ENCODE measurements around the gene PDE3A.
"Not testable (repeated sequence)": the region's sequence is repeated elsewhere in the genome, so short reads cannot be mapped to it uniquely, and the experiment has no call there.

The PDE3A gene

DNA sequence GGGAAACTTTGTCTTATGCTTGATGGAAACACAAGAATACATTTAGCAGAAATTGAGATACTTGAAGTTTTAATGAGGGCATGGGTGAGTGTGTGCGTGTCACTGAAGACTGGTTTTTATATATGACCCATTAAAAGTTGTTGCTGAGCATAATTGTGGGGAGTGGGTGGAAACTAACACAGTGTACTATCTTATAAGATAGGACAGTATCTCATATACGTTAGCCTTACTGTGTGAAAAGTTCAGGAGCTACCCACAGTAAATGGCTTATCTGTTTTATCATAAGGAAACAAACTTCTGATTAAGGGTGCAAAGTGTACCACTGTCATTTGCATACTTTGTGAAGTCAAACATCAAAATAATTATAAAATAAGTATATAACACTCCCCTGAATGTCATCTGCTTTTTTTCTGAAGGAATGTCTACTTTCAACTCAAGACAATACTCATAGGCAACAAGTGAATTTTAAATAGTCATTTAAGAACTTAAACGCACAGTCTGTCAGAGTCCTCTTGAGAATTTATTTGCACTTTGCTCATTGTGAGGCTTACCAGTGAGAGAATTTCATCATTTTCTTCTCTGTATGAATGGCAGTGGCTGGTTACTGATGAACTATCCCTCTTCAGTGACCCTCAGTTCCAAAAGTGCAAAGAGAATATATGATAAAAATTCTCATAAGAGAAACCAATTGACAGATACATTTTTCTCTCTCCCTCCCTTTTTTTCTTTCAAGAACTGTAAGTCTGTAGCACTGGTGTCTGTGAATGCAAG, 4.2 kb downstream of the PDE3A start:
- DNase-seq (ENCODE audit: low read depth in 2 of 3, low spot score in 2 of 3) = no peak

DNA sequence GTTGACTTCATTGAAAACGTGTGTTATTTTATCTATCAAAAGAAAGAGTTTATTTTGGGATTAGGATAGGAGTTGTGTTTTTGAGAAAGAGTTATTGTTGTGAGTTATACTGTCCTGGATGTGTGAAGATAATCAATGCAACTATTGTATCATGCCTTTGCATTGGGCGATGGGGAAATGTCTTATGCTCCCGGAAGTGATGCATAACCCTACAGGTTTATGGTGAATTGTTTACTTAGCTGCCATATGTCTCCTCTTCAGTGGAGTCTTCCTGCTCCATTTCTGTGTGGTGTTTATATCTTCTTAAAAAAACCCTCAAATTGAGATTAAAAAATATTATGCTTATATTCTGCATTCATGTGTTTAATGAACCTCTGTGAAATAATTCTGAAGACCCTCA, 6.5 kb downstream of the PDE3A start:
- no peak for DNase-seq (ENCODE audit: low read depth in 2 of 3, low spot score in 2 of 3)

GRCh38 chr12:20375560-20375959, 7.2 kb downstream of the PDE3A start:
- no peak for DNase-seq (ENCODE audit: low read depth in 2 of 3, low spot score in 2 of 3)

GRCh38 chr12:20376984-20377383, 8.6 kb downstream of the PDE3A start:
- no peak for DNase-seq (ENCODE audit: low read depth in 2 of 3, low spot score in 2 of 3)

GRCh38 chr12:20377750-20378149, 9.4 kb downstream of the PDE3A start:
- DNase-seq (ENCODE audit: low read depth in 2 of 3, low spot score in 2 of 3) = no peak

DNA sequence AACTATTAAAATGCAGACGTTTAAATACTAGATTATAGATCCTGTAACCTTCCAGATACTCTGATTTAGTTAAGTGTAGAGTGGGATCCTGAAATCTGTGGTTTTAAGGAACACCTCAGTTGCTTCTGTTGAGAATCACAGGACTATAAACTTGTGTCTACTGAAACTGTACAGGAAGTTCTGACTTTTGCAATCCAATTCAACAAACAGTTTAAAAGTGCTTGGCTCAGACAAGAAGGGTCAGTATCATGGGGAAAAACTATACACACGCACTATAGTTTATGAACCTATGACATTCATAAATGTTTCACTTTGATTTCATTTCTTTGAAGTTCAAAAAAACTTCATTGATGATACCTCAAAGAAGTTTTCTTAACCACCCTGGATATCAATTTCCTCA, 13.8 kb downstream of the PDE3A start:
- DNase-seq (ENCODE audit: low read depth in 2 of 3, low spot score in 2 of 3) = no peak

DNA sequence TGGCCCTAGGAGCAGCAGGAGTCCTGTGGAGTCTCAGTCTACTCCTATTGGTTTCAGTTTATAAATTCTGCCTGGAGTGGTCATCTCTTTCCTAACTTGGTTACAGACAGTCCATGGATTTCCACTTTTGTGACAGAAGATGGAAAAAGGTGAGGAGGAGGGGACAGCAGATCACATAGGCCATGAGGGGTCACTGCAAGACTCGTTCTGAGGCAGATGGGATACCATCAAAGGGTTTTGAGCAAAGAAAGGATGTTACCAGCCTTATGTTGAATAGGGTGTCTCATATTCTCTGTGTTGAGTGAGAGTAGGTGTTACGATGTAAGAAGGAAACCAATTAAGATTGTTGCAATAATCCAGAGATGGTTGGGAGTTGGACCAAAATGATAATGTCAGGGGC, 15.3 kb downstream of the PDE3A start:
- DNase-seq (ENCODE audit: low read depth in 2 of 3, low spot score in 2 of 3) = no peak

DNA sequence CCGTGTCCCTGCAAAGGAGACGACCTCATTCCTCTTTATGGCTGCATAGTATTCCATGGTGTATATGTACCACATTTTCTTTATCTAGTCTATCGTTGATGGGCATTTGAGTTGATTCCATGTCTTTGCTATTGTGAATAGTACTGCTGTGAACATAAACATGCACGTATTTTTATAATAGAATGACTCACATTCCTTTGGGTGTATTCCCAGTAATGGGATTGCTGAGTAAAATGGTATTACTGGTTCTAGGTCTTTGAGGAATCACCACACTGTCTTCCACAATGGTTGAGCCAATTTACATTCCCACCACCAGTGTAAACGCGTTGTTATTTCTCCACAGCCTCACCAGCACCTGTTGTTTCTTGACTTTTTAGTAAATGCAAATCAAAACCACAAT, 16.5 kb downstream of the PDE3A start:
- not testable (repeated sequence) for DNase-seq (ENCODE audit: low read depth in 2 of 3, low spot score in 2 of 3)

DNA sequence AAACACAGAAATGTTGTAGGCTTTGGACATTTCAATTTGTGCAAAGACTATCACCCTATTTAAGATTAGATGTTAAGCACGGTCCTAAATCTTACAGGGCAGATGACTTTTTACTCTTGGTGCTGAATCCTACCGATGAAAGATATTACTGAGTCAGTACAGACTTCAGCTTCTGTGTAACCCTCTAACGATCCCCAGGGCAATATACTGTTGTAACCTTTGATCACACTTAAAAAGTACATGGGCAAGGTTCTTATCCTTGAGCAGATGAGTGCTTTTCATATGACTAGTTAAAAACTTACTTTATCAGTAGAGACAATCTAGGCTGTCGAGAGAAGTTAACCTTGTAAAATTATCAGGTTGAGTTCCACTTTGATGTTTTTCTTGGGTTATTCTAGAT, 22.5 kb downstream of the PDE3A start:
- no peak for DNase-seq (ENCODE audit: low read depth in 2 of 3, low spot score in 2 of 3)

- no peak for DNase-seq (ENCODE audit: low read depth in 2 of 3, low spot score in 2 of 3)
Observed at GRCh38 chr12:20392339-20392738, 24.0 kb downstream of the PDE3A start.

DNA sequence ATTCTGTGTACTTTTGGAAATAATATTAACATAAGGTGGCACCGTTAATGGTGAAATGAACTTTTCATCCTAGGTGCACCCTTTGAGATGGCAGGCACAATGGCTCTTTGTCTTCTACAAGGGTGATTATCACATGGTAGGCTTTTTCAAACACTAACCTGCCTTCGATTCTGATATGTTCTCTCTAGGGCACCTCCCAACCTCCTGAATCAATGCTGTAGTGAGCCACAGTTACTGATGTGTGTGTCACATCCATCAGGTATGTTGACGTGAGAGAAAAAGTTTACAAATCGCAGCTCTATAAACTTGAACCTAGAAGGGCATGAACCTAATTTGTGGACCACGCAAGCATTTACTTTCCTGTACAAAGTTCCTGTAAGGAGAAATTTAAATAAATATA, 25.4 kb downstream of the PDE3A start:
- DNase-seq (ENCODE audit: low read depth in 2 of 3, low spot score in 2 of 3) = no peak

DNA sequence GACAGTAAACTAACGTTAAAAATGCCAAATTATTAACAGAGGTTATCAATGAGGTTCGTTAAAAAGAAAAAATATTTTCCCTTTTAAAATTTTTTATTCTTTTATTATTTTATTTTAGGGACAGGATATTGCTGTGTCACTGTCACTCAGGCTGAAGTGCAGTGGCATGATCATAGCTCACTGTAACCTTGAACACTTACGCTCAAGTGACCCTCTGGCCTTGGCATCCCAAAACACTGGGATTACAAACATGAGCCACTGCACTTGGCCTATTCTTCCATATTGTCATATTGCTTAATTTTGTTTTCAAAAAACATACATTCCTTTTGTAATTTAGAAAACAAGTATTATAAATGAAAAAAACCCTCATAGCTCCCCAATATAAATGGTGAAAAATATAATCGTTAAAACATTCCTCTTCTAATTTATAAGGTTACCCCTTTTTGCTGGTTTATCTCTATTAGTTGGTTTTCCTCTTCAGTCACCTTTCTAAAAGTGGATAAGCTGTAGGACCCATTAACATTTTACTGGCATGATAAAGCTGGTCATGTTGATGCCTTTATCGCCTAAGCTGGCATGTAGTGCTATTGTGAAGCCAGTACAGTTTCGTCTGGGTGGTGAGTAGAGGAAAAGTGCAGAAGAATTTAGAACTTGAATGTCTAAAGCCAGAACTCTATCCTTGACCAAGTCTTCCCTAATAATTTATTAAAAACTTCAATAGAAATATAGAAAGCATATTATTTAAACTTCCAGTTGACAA, 27.6 kb downstream of the PDE3A start:
- DNase-seq (ENCODE audit: low read depth in 2 of 3, low spot score in 2 of 3) = no peak

- no peak for DNase-seq (ENCODE audit: low read depth in 2 of 3, low spot score in 2 of 3)
Observed at GRCh38 chr12:20398686-20399085, 30.3 kb downstream of the PDE3A start.

GRCh38 chr12:20400003-20400402, 31.7 kb downstream of the PDE3A start:
- DNase-seq (ENCODE audit: low read depth in 2 of 3, low spot score in 2 of 3) = no peak

DNA sequence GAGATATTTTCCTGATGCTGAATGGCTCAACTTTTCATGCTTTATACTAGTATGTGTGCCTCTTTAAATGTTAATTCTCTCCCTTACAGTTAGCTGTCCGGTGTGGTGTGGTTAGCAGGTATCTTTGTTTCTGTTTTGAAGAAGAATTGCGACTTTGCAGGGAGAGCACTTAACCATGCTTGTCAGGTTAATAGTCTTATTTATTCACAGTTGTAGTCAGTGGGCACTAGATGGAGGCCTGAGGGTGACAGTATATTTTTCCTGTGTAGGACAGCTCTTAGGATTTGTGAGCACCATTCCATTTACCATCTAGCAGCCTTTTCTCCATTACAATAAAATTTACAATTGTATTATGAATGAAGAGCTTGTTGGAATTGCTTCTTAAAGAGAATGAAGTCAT, 34.9 kb downstream of the PDE3A start:
- DNase-seq (ENCODE audit: low read depth in 2 of 3, low spot score in 2 of 3) = no peak

- DNase-seq (ENCODE audit: low read depth in 2 of 3, low spot score in 2 of 3) = no peak
Observed at GRCh38 chr12:20404576-20405346, 36.4 kb downstream of the PDE3A start.

DNA sequence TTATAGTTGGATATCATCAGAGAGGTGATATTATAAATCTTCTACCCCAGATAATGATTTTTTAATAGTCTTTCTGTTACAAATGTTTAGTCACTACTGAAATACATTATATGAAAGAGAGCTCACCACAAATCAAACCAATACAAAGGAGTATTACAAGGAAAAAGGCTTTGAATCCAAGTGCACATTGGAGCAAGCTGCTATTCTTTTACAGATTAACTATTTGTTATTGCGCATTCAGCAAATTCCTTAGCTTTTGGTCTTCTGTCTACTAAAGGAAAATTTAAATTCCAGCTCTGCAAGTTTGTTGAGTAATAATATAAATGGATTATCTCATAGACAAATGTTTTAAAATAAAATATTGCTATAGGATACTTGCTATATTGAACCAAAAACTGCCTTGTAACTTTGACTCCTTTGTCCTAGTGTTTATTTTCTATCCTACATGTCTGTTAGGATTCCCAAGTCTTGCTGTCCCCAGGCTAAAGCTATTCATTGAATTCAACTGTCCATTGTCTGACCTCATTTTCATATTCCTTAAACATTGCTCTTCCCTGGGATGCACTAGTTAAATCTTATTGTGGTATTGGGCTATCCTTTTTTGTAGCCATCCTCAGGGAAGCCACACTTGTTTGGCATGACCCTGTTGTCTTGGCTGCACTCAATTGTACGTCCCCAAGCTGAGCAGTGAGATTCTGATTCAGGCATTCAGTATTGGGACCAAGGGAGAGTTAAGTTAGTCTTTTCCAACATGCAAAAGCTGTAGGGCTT, 41.5 kb downstream of the PDE3A start:
- DNase-seq (ENCODE audit: low read depth in 2 of 3, low spot score in 2 of 3) = no peak

GRCh38 chr12:20410734-20411133, 42.4 kb downstream of the PDE3A start:
- no peak for DNase-seq (ENCODE audit: low read depth in 2 of 3, low spot score in 2 of 3)

DNA sequence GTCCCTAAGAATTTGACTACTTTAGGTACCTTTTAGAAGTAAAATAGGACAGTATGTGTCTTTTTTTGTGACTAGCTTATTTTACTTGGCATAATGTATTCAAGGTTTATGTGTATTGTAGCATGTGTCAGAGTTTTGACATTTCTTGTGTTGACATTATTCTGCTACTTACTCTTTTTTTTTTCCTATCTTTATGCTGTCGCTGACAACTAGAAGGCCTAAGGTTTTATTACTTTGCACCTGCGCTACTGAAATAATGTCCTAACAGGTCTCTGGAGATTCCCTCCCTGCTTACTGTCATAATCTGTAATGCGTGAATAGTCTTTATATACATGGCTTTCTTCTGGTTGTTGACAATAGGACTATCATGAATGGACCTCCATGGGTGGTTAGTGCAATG, 43.0 kb downstream of the PDE3A start:
- DNase-seq (ENCODE audit: low read depth in 2 of 3, low spot score in 2 of 3) = no peak

DNA sequence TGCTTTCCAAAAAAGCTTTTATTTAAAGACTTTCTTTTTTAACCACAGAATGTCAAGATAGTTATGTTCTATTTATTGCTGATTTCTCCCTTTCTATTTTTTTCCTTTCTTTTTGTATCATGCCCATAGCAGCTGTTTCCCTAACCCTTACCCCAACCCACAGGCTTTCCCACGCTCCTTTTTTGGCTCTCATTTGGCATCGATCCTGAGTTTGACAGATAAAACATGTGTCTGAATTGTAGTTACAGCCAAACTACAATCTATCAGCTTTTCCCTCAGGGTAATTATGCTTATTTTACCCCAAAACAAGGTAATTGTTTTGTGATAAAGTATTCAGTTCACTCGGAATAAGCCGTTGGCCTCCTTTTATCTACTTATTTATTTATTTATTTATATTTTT, 46.7 kb downstream of the PDE3A start:
- DNase-seq (ENCODE audit: low read depth in 2 of 3, low spot score in 2 of 3) = no peak

GRCh38 chr12:20415641-20416040, 47.3 kb downstream of the PDE3A start:
- no peak for DNase-seq (ENCODE audit: low read depth in 2 of 3, low spot score in 2 of 3)

All from activated CD8-positive, alpha-beta memory T cell treated with anti-CD3 and anti-CD28 coated beads for 48 hours (primary cell).